Stomach (tissue), 4 donors: ENCODE data around the gene LRRC61.

Experiments used
- EP300 ChIP-seq: sonication (generic); formaldehyde crosslinking; IDR thresholded peaks from one replicate; pipeline ENCODE4 v1.6.1; 2017; ENCODE audit warnings: antibody characterized with exemption
- POLR2A ChIP-seq, 4 donors: fragments of 450-650 bp; IDR thresholded peaks; one replicate each; pipeline ENCODE4 v1.6.1; 2016; ENCODE audit warnings: antibody characterized with exemption in 4 of 4, control low read depth in 2 of 4, mild to moderate bottlenecking in 1 of 4, moderate library complexity in 1 of 4
- POLR2AphosphoS5 ChIP-seq, 3 donors: sonication (generic); formaldehyde crosslinking; IDR thresholded peaks; one replicate each; pipeline ENCODE4 v1.6.1; 2016; ENCODE audit warnings: antibody characterized with exemption in 3 of 3
- TF ChIP-seq, protein P1 (sequence below), 7 experiments: fragments of 450-650 bp in 4 of 7; fragments of 200-600 bp in 3 of 7; sonication (generic) in 3 of 7; IDR thresholded peaks; one replicate each; pipeline ENCODE4 v1.5.1; 2016 to 2019; ENCODE audit warnings: antibody characterized with exemption in 7 of 7, control low read depth in 2 of 7, mild to moderate bottlenecking in 1 of 7

- TF ChIP-seq POLR2A (IDR thresholded peaks at IDR 0.05) (no peak), EP300 (no peak), POLR2AphosphoS5 (IDR thresholded peaks at IDR 0.05) (no peak)
- TF ChIP-seq, protein P1, sequence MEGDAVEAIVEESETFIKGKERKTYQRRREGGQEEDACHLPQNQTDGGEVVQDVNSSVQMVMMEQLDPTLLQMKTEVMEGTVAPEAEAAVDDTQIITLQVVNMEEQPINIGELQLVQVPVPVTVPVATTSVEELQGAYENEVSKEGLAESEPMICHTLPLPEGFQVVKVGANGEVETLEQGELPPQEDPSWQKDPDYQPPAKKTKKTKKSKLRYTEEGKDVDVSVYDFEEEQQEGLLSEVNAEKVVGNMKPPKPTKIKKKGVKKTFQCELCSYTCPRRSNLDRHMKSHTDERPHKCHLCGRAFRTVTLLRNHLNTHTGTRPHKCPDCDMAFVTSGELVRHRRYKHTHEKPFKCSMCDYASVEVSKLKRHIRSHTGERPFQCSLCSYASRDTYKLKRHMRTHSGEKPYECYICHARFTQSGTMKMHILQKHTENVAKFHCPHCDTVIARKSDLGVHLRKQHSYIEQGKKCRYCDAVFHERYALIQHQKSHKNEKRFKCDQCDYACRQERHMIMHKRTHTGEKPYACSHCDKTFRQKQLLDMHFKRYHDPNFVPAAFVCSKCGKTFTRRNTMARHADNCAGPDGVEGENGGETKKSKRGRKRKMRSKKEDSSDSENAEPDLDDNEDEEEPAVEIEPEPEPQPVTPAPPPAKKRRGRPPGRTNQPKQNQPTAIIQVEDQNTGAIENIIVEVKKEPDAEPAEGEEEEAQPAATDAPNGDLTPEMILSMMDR (IDR thresholded peaks at IDR 0.05) = no peak
Observed at GRCh38 chr7:150327308-150327707, 4.2 kb downstream of the LRRC61 start.
